H1 (cell line): ENCODE measurements around the gene ZNF44. TPM values are rescaled to one million over a fixed set of nuclear protein-coding genes. Genes with fewer than 3 reads are reported as not detected.

Source experiments
- CBX8 ChIP-seq: fragments of 300-800, 300-1000 bp; sonication (generic); IDR thresholded peaks from 2 replicates; pipeline ENCODE4 v1.7.1; 2016; ENCODE audit warnings: low read depth, low read length, borderline replicate concordance
- POLR2A ChIP-seq, 2 experiments: IDR thresholded peaks; 1 replicate in 1 of 2; 2 replicates in 1 of 2; pipeline ENCODE4 v1.6.1; 2011; ENCODE audit warnings: low read depth in 2 of 2, low read length in 2 of 2, mild to moderate bottlenecking in 2 of 2; ENCODE audit errors: control extremely low read depth in 1 of 2
- RAD21 ChIP-seq, 2 experiments: IDR thresholded peaks in 1 of 2; conservative IDR thresholded peaks in 1 of 2; 2 replicates each; pipeline ENCODE4 v1.6.1; 2011; ENCODE audit warnings: low read depth in 2 of 2, low read length in 2 of 2, improper control_type of control experiment in 1 of 2, inconsistent platforms in 1 of 2, mild to moderate bottlenecking in 1 of 2, moderate library complexity in 1 of 2
- RFX5 ChIP-seq: IDR thresholded peaks from 2 replicates; pipeline ENCODE4 v1.6.1; 2011; ENCODE audit warnings: low read depth, low read length, improper control_type of control experiment, borderline replicate concordance
- RNF2 ChIP-seq: fragments of 200-900, 300-1000 bp; sonication (generic); IDR thresholded peaks from 2 replicates; pipeline ENCODE4 v1.7.1; 2016; ENCODE audit warnings: borderline replicate concordance, low read depth, mild to moderate bottlenecking, antibody characterized with exemption, low read length; ENCODE audit not compliant: poor library complexity, severe bottlenecking; ENCODE audit errors: missing control alignments
- polyA plus RNA-seq, 7 experiments: library from polyadenylated mRNA; depleted of rRNA in 3 of 7; stranded (reverse) in 5 of 7; unstranded in 2 of 7; fragments of >200 nt in 5 of 7; fragments of 200-250 nt in 2 of 7; gene quantifications; 1 replicate in 5 of 7; 2 replicates in 1 of 7; 4 replicates in 1 of 7; pipeline versions ENCODE4 v1.2.1 to v1.2.3, GENCODE V29; 2011 to 2013; ENCODE audit warnings: missing spikeins in 2 of 7, mixed read lengths in 2 of 7
- total RNA-seq: library from RNA; stranded (reverse); fragmentation: NEBNext Ultra II Directional; extraction: Animal tissue kit (Norgen Biotek cat#: 25700); gene quantifications from 2 replicates; pipeline ENCODE4 v1.2.1, GENCODE V29; 2021
- TF ChIP-seq, protein P1 (sequence below): IDR thresholded peaks from 2 replicates; pipeline ENCODE4 v1.6.1; 2012; ENCODE audit warnings: inconsistent platforms

Gene ZNF44
- total and polyA plus RNA-seq, 2 of the 8 experiments (the other 6 are each of a cell fraction or from before 2014, with no cell fraction given): 1.3 to 2.8 TPM

DNA sequence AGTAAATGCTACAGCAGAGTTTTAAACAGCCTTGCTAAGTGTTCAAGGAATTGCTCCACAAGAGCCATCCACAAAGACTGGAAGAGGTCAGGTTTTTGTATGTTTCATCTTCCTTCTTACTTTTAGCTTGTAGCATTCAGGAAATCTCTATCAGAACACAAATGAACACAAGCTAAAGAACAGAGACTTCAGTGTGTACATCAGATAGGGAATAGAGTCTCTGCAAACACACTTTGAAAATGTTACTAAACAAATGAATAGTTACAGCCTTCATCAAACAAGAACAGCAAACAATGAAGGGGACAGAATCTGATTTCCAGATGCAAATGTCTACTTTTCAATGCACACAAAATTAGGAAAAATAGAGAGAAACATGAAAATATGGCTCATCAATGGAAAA is 31.0 kb upstream of the ZNF44 start (continued):
- TF ChIP-seq RAD21 (IDR thresholded peaks at IDR 0.05 in 1 of 2, conservative IDR thresholded peaks at IDR 0.05 in 1 of 2; ENCODE audit: low read depth in 2 of 2, low read length in 2 of 2) (no peak), POLR2A (IDR thresholded peaks at IDR 0.05; ENCODE audit: control extremely low read depth in 1 of 2, low read depth in 2 of 2, low read length in 2 of 2) (no peak), RFX5 (no peak), RNF2 (no peak), CBX8 (no peak)
- TF ChIP-seq, protein P1, sequence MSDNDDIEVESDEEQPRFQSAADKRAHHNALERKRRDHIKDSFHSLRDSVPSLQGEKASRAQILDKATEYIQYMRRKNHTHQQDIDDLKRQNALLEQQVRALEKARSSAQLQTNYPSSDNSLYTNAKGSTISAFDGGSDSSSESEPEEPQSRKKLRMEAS: no peak
- TF ChIP-seq, all 59 proteins: peak for 0
